Stomach (tissue), 9 donors: Measurements from ENCODE around the gene MED31. TPM values are rescaled to one million over a fixed set of nuclear protein-coding genes. Genes with fewer than 3 reads are reported as not detected.

ENCODE experiments used
- DNase-seq, 2 donors: peaks; one replicate each; pipeline versions ENCODE4 v3.0.0 to v3.0.0-alpha.2; 2013 to 2019
- H3K27ac ChIP-seq, 5 donors: fragments of 200-600 bp in 4 of 5; sonication (generic) in 4 of 5; one replicate each; pipeline ENCODE4 v1.5.1; 2013 to 2019; ENCODE audit warnings: mild to moderate bottlenecking in 1 of 5, moderate library complexity in 1 of 5
- H3K27me3 ChIP-seq, 3 donors: fragments of 200-600 bp; sonication (generic); one replicate each; pipeline ENCODE4 v1.5.1; 2017 to 2019; ENCODE audit warnings: mixed run types in 1 of 3
- H3K36me3 ChIP-seq, 4 donors: fragments of 200-600 bp; sonication (generic); 1 replicate in 3 of 4; 2 replicates in 1 of 4; pipeline ENCODE4 v1.5.1; 2016 to 2019
- H3K4me1 ChIP-seq, 4 donors: fragments of 200-600 bp; sonication (generic); one replicate each; pipeline ENCODE4 v1.5.1; 2016 to 2019
- H3K4me3 ChIP-seq, 4 donors: fragments of 200-600 bp; sonication (generic) in 3 of 4; one replicate each; pipeline ENCODE4 v1.5.1; 2016 to 2019; ENCODE audit warnings: mild to moderate bottlenecking in 1 of 4
- H3K9me3 ChIP-seq, 4 donors: fragments of 200-600 bp; sonication (generic); one replicate each; pipeline ENCODE4 v1.5.1; 2016 to 2019
- EP300 ChIP-seq: sonication (generic); formaldehyde crosslinking; IDR thresholded peaks from one replicate; pipeline ENCODE4 v1.6.1; 2017; ENCODE audit warnings: antibody characterized with exemption
- POLR2A ChIP-seq, 4 donors: fragments of 450-650 bp; IDR thresholded peaks; one replicate each; pipeline ENCODE4 v1.6.1; 2016; ENCODE audit warnings: antibody characterized with exemption in 4 of 4, control low read depth in 2 of 4, mild to moderate bottlenecking in 1 of 4, moderate library complexity in 1 of 4
- POLR2AphosphoS5 ChIP-seq, 3 donors: sonication (generic); formaldehyde crosslinking; IDR thresholded peaks; one replicate each; pipeline ENCODE4 v1.6.1; 2016; ENCODE audit warnings: antibody characterized with exemption in 3 of 3
- WGBS, 5 donors: extraction: QIAGEN DNeasy Blood & Tissue Kit in 3 of 5; methylation state at CpG; one replicate each; pipeline versions ENCODE4 v1.1.5 to v1.1.7; 2013 to 2018; 5-methylcytosine and 5-hydroxymethylcytosine counted together
- intact Hi-C: fragments of 100-400 bp; cut with DNase I; formaldehyde crosslinking; loops from one replicate; pipeline ENCODE4 v1.15.1; 2023; ENCODE audit warnings: low total_unique reads
- polyA plus RNA-seq, 3 donors: library from polyadenylated mRNA; stranded (reverse); fragments of 200-250 nt; gene quantifications; one replicate each; pipeline ENCODE4 v1.2.3, GENCODE V29; 2013
- total RNA-seq, 5 donors: library from RNA; depleted of rRNA; stranded (reverse); fragments of >200 nt; gene quantifications; one replicate each; pipeline versions ENCODE4 v1.1.0 to v1.2.3, GENCODE V29; 2014 to 2016
- TF ChIP-seq, protein P1 (sequence below), 7 experiments: fragments of 450-650 bp in 4 of 7; fragments of 200-600 bp in 3 of 7; sonication (generic) in 3 of 7; IDR thresholded peaks; one replicate each; pipeline ENCODE4 v1.5.1; 2016 to 2019; ENCODE audit warnings: antibody characterized with exemption in 7 of 7, control low read depth in 2 of 7, mild to moderate bottlenecking in 1 of 7
- donor health status: healthy with polysubstance abuse.
- donor health status: Bipolar disorder and iron deficiency.
- donor health status: healthy.

MED31 gene
- total and polyA plus RNA-seq, 8 donors: 1.4 to 28.4 (median 12.7) TPM; not detected in 1

DNA sequence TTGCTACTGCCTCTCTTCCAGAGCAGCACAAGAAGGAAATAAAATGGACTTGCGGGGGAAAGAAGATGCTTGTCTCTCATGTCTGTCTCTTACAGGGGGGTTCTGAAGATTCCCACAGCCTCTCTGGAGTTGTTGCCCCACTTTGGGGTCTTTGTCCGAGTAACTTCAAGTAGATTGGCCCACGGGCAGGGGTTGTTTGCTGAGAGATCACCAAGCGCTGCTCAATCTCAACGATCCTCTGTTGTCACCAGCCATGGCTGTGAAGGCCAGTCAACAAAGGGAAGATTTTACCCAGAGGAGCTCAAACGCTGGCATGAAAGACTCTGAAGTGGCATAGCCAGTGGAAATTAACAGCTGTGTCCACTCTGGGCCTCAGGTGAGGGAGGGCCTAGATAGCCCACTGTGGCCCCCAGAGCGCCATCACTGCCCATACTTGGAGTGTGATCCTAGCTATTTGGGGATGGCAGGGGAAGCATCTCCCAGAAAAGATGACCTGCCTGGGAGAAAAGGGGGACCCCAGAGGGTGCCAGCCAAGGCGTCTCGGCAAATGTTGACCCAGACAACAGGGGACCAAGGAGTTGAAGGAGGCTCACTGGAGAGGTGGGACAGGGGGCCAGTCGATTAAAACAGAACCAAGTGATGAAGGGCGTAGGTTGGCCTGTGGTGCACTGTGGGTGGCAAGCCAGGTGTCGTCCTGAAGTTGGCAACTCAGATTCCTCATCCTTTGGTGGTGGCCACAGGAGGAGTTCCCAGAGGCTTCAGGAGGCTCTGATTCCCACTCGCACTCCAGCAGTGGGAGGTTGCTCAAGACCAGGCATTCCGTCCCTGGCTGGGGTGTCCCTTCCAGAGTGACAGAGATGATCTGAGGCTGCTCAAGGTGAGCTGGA, 33.7 kb upstream of the MED31 start:
- intact Hi-C loops: no loop called here

DNA sequence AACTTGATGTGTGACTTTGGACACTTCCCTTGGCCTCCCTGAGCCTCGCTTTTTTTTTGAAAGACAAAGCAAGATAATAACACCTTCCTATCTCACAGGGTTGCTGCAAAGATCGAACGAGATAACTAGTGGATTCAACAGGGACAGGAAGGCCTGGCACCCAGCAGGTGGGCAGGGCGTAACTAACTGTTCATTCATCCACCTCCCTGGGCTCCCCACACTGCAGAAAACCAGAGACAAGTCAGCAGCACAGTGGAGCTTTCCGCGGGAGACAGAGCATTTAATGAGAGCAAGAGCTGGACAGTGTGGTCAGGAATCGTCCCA, 33.0 kb upstream of the MED31 start:
- Histone ChIP-seq H3K4me1 (peaks cover 10 to 16% (median 12%) of the 10 kb centered on the region in 4 donors), H3K4me3 (no peak overlapping the region), H3K27me3 (peaks cover 0 to 50% (median 0%) of the 10 kb centered on the region in 3 donors), H3K27ac (no peak overlapping the region), H3K36me3 (no peaks in the 10 kb centered on the region), H3K9me3 (no peaks in the 10 kb centered on the region)
- no peak for DNase-seq
- 65 to 74% (median 67%) methylated on average over 7 of the region's 7 CpGs for WGBS, 5 donors
- intact Hi-C loops: no loop called here
- TF ChIP-seq POLR2A (IDR thresholded peaks at IDR 0.05) (no peak), POLR2AphosphoS5 (IDR thresholded peaks at IDR 0.05) (no peak), EP300 (no peak)
- TF ChIP-seq, protein P1, sequence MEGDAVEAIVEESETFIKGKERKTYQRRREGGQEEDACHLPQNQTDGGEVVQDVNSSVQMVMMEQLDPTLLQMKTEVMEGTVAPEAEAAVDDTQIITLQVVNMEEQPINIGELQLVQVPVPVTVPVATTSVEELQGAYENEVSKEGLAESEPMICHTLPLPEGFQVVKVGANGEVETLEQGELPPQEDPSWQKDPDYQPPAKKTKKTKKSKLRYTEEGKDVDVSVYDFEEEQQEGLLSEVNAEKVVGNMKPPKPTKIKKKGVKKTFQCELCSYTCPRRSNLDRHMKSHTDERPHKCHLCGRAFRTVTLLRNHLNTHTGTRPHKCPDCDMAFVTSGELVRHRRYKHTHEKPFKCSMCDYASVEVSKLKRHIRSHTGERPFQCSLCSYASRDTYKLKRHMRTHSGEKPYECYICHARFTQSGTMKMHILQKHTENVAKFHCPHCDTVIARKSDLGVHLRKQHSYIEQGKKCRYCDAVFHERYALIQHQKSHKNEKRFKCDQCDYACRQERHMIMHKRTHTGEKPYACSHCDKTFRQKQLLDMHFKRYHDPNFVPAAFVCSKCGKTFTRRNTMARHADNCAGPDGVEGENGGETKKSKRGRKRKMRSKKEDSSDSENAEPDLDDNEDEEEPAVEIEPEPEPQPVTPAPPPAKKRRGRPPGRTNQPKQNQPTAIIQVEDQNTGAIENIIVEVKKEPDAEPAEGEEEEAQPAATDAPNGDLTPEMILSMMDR (IDR thresholded peaks at IDR 0.05): no peak

More for the DNA sequence above, 33.7 kb upstream of the MED31 start:
- Histone ChIP-seq H3K27ac (no peak overlapping the region), H3K4me3 (no peak overlapping the region), H3K36me3 (no peaks in the 10 kb centered on the region), H3K9me3 (no peaks in the 10 kb centered on the region), H3K27me3 (peaks cover 0 to 46% (median 0%) of the 10 kb centered on the region in 3 donors), H3K4me1 (peaks cover 10 to 16% (median 12%) of the 10 kb centered on the region in 4 donors)
- WGBS, 5 donors: 82 to 93% (median 89%) methylated on average over 13 to 14 of the region's 14 CpGs
- DNase-seq: no peak
- TF ChIP-seq POLR2AphosphoS5 (IDR thresholded peaks at IDR 0.05) (no peak), EP300 (no peak), POLR2A (IDR thresholded peaks at IDR 0.05) (no peak)
- TF ChIP-seq, protein P1 (IDR thresholded peaks at IDR 0.05): no peak

DNA sequence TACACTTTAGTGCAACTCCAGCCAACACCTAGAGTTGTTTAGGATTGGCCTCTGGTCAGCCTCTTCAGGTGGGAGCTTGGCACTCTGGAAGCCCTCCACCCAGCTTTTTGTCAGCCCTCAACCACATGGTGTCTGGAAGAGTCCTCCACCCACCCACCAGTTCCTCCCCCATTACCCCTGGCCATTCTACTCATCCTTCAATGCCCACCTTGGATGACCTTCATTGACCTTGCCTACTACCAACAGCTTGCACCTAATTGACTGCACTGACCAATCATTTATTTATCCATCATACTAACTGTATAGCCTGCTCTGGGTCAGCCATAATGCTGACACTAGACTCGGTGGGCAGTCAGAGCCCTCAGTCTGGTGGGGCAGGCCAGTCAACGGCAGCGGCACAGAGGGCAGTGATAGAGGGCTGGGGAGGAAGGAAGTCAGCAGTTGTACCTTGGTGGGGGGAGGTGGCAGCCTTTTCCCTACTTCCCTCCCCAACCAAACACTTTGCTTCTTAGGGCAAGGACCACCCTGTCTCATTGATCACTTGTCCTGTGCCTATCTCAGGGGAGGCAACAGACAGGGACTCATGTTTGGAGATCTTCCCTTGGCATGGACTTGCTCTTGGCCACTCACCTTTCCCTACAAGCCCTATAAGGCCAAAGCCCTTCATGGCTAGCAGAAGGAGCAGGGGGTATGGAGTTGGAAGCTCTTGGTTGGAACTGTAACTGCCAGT, 32.5 kb upstream of the MED31 start:
- Histone ChIP-seq H3K27ac (no peak overlapping the region), H3K4me1 (peaks cover 10 to 16% (median 12%) of the 10 kb centered on the region in 4 donors), H3K36me3 (no peaks in the 10 kb centered on the region), H3K27me3 (peaks cover 0 to 53% (median 0%) of the 10 kb centered on the region in 3 donors), H3K9me3 (no peaks in the 10 kb centered on the region), H3K4me3 (no peak overlapping the region)
- intact Hi-C loops: no loop called here
- no peak for DNase-seq
- TF ChIP-seq, protein P1 (IDR thresholded peaks at IDR 0.05): no peak
- WGBS, 5 donors: 85 to 92% (median 85%) methylated on average over 3 of the region's 3 CpGs

DNA sequence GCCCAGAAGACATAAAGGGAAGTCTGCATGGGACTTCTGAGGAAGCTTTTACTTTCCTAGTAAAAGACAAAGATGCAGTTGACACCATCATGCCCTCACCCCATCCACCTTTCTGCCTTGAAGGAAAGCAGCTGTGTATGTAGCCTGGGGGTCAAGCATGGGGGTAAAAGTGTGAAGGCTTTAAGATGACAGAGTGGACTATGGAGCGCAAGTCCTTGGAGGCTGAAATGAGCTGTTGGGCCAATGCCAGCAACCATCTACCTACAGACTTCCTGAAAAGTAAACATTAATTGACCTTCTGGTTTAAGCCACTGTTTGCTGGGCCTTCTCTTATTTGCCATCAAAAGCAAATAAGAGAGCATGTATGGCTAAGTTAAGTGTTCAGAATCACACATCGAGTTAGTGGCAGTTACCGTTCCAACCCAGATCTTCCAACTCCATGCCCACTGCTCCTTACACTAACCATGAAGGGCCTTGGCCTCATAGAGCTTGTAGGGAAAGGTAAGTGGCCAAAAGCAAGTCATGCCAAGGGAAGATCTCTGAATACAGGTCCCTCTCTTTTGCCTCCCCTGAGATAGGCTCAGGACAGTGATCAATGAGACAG, 31.8 kb upstream of the MED31 start:
- no peaks in the 10 kb centered on the region for H3K9me3 ChIP-seq
- peaks cover 0 to 58% (median 3%) of the 10 kb centered on the region in 3 donors for H3K27me3 ChIP-seq
- peaks cover 10 to 16% (median 12%) of the 10 kb centered on the region in 4 donors for H3K4me1 ChIP-seq
- no peak overlapping the region for H3K27ac ChIP-seq
- intact Hi-C loops: no loop called here
- H3K4me3 ChIP-seq: no peak overlapping the region
- DNase-seq: peak; percentile 69 to 79
- H3K36me3 ChIP-seq: no peaks in the 10 kb centered on the region
- TF ChIP-seq POLR2AphosphoS5 (IDR thresholded peaks at IDR 0.05) (no peak), POLR2A (IDR thresholded peaks at IDR 0.05) (no peak), EP300 (no peak)
- TF ChIP-seq, protein P1 (IDR thresholded peaks at IDR 0.05): no peak
- WGBS, 5 donors: 25 to 60% (median 51%) methylated on average over 3 of the region's 3 CpGs
